Measurements from ENCODE around the gene TMPRSS6. TPM values are rescaled to one million over a fixed set of nuclear protein-coding genes. Genes with fewer than 3 reads are reported as not detected.

TMPRSS6 gene
- total RNA-seq, 1 donor from 2014 or later = not detected

Other genes with a start within 250 kb of the TMPRSS6 start
- gene NCF4, start 248.7 kb downstream of the TMPRSS6 start, total RNA-seq = 7.1 TPM
- 2.2 TPM for gene CSF2RB, start 196.1 kb downstream of the TMPRSS6 start, total RNA-seq
- 63.5 TPM for gene TST, start 90.3 kb downstream of the TMPRSS6 start, total RNA-seq
- 60.3 TPM for gene MPST, start 90.0 kb downstream of the TMPRSS6 start, total RNA-seq
- 8.9 TPM for gene KCTD17, start 58.0 kb downstream of the TMPRSS6 start, total RNA-seq
- 0.75 TPM for gene IL2RB, start 40.2 kb upstream of the TMPRSS6 start, total RNA-seq
- 1.5 TPM for gene C1QTNF6, start 78.5 kb upstream of the TMPRSS6 start, total RNA-seq
- gene SSTR3, start 102.8 kb upstream of the TMPRSS6 start, total RNA-seq = not detected
- 4.1 TPM for gene RAC2, start 134.6 kb upstream of the TMPRSS6 start, total RNA-seq
- gene CYTH4, start 172.8 kb upstream of the TMPRSS6 start, total RNA-seq = 7.0 TPM

Measured in Right ventricle myocardium superior (tissue), 1 donor.